H1 (cell line): ENCODE data around the gene CLCF1. TPM values are rescaled to one million over a fixed set of nuclear protein-coding genes. Genes with fewer than 3 reads are reported as not detected.

Source experiments
- BCL11A ChIP-seq, 2 experiments: IDR thresholded peaks; one replicate each; pipeline ENCODE4 v1.6.1; 2011; ENCODE audit warnings: low read depth in 2 of 2, low read length in 2 of 2, mild to moderate bottlenecking in 2 of 2
- CBX5 ChIP-seq: fragments of 300-800, 300-1000 bp; sonication (generic); IDR thresholded peaks from 2 replicates; pipeline ENCODE4 v1.7.1; 2016; ENCODE audit warnings: antibody characterized with exemption, low read length, low read depth
- CHD1 ChIP-seq: IDR thresholded peaks from 2 replicates; pipeline ENCODE4 v1.6.1; 2012; ENCODE audit warnings: low read depth, low read length, improper control_type of control experiment
- CHD2 ChIP-seq: IDR thresholded peaks from 2 replicates; pipeline ENCODE4 v1.6.1; 2012; ENCODE audit warnings: low read length, improper control_type of control experiment
- CHD7 ChIP-seq: fragments of 300-600 bp; sonication (generic); IDR thresholded peaks from 2 replicates; pipeline ENCODE4 v1.7.1; 2012; ENCODE audit warnings: low read length, moderate library complexity, mild to moderate bottlenecking, inconsistent platforms; ENCODE audit not compliant: insufficient replicate concordance
- EZH2 ChIP-seq: fragments of 200-600 bp; sonication (generic); IDR thresholded peaks from 2 replicates; pipeline ENCODE4 v1.7.1; 2012; ENCODE audit warnings: low read depth, mild to moderate bottlenecking, moderate library complexity, low read length, inconsistent platforms; ENCODE audit not compliant: severe bottlenecking
- PHF8 ChIP-seq: fragments of 200-600 bp; sonication (generic); conservative IDR thresholded peaks from 2 replicates; pipeline ENCODE4 v1.7.1; 2012; ENCODE audit warnings: low read depth, mild to moderate bottlenecking, inconsistent platforms, low read length, moderate library complexity
- RXRA ChIP-seq: IDR thresholded peaks from 2 replicates; pipeline ENCODE4 v1.6.1; 2011; ENCODE audit warnings: low read depth, mild to moderate bottlenecking, low read length, moderate library complexity; ENCODE audit not compliant: insufficient read depth
- TAF7 ChIP-seq: optimal IDR thresholded peaks from 2 replicates; pipeline ENCODE3; 2011; ENCODE audit warnings: low read depth, mild to moderate bottlenecking, inconsistent platforms, low read length, moderate library complexity, borderline replicate concordance
- polyA plus RNA-seq, 7 experiments: library from polyadenylated mRNA; depleted of rRNA in 3 of 7; stranded (reverse) in 5 of 7; unstranded in 2 of 7; fragments of >200 nt in 5 of 7; fragments of 200-250 nt in 2 of 7; gene quantifications; 1 replicate in 5 of 7; 2 replicates in 1 of 7; 4 replicates in 1 of 7; pipeline versions ENCODE4 v1.2.1 to v1.2.3, GENCODE V29; 2011 to 2013; ENCODE audit warnings: missing spikeins in 2 of 7, mixed read lengths in 2 of 7
- total RNA-seq: library from RNA; stranded (reverse); fragmentation: NEBNext Ultra II Directional; extraction: Animal tissue kit (Norgen Biotek cat#: 25700); gene quantifications from 2 replicates; pipeline ENCODE4 v1.2.1, GENCODE V29; 2021

Gene CLCF1
- total and polyA plus RNA-seq, 2 of the 8 experiments (the other 6 are each of a cell fraction or from before 2014, with no cell fraction given) = 0.32 to 1.2 TPM

- TF ChIP-seq CHD7 (no peak), TAF7 (peak; percentile 67), RXRA (no peak), CBX5 (no peak), EZH2 (no peak), CHD1 (no peak), BCL11A (IDR thresholded peaks at IDR 0.05; ENCODE audit: low read depth in 2 of 2, low read length in 2 of 2) (no peak), PHF8 (peak; percentile 80), CHD2 (0 out of 2 replicates have a peak, but pooled peaks have one; percentile 18)
Measured at GRCh38 chr11:67391304-67392182, 18.1 kb upstream of the CLCF1 start, which contains the start of gene RAD9A (continued).
